ENCODE data around the gene LNPK.

DNA sequence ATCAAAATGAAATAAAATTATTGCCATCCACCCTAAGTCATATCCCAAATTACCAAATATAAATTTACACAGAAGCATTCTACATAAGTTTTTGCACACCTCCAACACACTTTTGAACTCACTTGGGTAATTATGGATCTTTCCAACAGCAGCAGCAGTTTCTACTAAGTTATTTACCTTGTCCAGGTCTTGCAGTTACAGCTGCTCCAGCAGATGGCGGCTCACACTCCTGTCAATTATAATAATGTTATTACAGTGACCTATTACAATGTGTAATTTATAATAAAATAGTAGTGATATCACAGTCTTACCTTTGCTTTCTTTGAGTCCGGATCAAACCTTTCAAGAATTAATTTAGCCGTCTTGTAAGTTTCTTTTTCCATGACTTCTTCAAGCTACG lies 37.9 kb downstream of the LNPK start:
- TF ChIP-seq, protein P1, sequence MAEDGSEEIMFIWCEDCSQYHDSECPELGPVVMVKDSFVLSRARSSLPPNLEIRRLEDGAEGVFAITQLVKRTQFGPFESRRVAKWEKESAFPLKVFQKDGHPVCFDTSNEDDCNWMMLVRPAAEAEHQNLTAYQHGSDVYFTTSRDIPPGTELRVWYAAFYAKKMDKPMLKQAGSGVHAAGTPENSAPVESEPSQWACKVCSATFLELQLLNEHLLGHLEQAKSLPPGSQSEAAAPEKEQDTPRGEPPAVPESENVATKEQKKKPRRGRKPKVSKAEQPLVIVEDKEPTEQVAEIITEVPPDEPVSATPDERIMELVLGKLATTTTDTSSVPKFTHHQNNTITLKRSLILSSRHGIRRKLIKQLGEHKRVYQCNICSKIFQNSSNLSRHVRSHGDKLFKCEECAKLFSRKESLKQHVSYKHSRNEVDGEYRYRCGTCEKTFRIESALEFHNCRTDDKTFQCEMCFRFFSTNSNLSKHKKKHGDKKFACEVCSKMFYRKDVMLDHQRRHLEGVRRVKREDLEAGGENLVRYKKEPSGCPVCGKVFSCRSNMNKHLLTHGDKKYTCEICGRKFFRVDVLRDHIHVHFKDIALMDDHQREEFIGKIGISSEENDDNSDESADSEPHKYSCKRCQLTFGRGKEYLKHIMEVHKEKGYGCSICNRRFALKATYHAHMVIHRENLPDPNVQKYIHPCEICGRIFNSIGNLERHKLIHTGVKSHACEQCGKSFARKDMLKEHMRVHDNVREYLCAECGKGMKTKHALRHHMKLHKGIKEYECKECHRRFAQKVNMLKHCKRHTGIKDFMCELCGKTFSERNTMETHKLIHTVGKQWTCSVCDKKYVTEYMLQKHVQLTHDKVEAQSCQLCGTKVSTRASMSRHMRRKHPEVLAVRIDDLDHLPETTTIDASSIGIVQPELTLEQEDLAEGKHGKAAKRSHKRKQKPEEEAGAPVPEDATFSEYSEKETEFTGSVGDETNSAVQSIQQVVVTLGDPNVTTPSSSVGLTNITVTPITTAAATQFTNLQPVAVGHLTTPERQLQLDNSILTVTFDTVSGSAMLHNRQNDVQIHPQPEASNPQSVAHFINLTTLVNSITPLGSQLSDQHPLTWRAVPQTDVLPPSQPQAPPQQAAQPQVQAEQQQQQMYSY (CRISPR knock-in tag; IDR thresholded peaks at IDR 0.05), result no peak
- TF ChIP-seq EMX1 (CRISPR knock-in tag; IDR thresholded peaks at IDR 0.05), result no peak
- TF ChIP-seq KAT7 (CRISPR knock-in tag; IDR thresholded peaks at IDR 0.05; ENCODE audit: borderline replicate concordance), result no peak
- TF ChIP-seq, protein P2, sequence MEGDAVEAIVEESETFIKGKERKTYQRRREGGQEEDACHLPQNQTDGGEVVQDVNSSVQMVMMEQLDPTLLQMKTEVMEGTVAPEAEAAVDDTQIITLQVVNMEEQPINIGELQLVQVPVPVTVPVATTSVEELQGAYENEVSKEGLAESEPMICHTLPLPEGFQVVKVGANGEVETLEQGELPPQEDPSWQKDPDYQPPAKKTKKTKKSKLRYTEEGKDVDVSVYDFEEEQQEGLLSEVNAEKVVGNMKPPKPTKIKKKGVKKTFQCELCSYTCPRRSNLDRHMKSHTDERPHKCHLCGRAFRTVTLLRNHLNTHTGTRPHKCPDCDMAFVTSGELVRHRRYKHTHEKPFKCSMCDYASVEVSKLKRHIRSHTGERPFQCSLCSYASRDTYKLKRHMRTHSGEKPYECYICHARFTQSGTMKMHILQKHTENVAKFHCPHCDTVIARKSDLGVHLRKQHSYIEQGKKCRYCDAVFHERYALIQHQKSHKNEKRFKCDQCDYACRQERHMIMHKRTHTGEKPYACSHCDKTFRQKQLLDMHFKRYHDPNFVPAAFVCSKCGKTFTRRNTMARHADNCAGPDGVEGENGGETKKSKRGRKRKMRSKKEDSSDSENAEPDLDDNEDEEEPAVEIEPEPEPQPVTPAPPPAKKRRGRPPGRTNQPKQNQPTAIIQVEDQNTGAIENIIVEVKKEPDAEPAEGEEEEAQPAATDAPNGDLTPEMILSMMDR (IDR thresholded peaks at IDR 0.05), result no peak
- TF ChIP-seq NFYB (CRISPR knock-in tag; conservative IDR thresholded peaks at IDR 0.05; ENCODE audit: low read depth), result no peak
- no peak for TF ChIP-seq CREB1 (CRISPR knock-in tag; IDR thresholded peaks at IDR 0.05)
- TF ChIP-seq, protein P3, sequence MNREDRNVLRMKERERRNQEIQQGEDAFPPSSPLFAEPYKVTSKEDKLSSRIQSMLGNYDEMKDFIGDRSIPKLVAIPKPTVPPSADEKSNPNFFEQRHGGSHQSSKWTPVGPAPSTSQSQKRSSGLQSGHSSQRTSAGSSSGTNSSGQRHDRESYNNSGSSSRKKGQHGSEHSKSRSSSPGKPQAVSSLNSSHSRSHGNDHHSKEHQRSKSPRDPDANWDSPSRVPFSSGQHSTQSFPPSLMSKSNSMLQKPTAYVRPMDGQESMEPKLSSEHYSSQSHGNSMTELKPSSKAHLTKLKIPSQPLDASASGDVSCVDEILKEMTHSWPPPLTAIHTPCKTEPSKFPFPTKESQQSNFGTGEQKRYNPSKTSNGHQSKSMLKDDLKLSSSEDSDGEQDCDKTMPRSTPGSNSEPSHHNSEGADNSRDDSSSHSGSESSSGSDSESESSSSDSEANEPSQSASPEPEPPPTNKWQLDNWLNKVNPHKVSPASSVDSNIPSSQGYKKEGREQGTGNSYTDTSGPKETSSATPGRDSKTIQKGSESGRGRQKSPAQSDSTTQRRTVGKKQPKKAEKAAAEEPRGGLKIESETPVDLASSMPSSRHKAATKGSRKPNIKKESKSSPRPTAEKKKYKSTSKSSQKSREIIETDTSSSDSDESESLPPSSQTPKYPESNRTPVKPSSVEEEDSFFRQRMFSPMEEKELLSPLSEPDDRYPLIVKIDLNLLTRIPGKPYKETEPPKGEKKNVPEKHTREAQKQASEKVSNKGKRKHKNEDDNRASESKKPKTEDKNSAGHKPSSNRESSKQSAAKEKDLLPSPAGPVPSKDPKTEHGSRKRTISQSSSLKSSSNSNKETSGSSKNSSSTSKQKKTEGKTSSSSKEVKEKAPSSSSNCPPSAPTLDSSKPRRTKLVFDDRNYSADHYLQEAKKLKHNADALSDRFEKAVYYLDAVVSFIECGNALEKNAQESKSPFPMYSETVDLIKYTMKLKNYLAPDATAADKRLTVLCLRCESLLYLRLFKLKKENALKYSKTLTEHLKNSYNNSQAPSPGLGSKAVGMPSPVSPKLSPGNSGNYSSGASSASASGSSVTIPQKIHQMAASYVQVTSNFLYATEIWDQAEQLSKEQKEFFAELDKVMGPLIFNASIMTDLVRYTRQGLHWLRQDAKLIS (CRISPR knock-in tag; IDR thresholded peaks at IDR 0.05; ENCODE audit: borderline replicate concordance), result no peak
- TF ChIP-seq, protein P4, sequence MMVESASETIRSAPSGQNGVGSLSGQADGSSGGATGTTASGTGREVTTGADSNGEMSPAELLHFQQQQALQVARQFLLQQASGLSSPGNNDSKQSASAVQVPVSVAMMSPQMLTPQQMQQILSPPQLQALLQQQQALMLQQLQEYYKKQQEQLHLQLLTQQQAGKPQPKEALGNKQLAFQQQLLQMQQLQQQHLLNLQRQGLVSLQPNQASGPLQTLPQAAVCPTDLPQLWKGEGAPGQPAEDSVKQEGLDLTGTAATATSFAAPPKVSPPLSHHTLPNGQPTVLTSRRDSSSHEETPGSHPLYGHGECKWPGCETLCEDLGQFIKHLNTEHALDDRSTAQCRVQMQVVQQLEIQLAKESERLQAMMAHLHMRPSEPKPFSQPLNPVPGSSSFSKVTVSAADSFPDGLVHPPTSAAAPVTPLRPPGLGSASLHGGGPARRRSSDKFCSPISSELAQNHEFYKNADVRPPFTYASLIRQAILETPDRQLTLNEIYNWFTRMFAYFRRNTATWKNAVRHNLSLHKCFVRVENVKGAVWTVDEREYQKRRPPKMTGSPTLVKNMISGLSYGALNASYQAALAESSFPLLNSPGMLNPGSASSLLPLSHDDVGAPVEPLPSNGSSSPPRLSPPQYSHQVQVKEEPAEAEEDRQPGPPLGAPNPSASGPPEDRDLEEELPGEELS (CRISPR knock-in tag; IDR thresholded peaks at IDR 0.05), result no peak
- TF ChIP-seq ELF4 (CRISPR knock-in tag; IDR thresholded peaks at IDR 0.05; ENCODE audit: low read depth), result no peak
- TF ChIP-seq, protein P5, sequence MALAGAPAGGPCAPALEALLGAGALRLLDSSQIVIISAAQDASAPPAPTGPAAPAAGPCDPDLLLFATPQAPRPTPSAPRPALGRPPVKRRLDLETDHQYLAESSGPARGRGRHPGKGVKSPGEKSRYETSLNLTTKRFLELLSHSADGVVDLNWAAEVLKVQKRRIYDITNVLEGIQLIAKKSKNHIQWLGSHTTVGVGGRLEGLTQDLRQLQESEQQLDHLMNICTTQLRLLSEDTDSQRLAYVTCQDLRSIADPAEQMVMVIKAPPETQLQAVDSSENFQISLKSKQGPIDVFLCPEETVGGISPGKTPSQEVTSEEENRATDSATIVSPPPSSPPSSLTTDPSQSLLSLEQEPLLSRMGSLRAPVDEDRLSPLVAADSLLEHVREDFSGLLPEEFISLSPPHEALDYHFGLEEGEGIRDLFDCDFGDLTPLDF (CRISPR knock-in tag; IDR thresholded peaks at IDR 0.05), result no peak

All from WTC11 (cell line).